RCC 7860 (cell line): Measurements from ENCODE around the gene ETNPPL.
"Not testable (repeated sequence)": the region's sequence is repeated elsewhere in the genome, so short reads cannot be mapped to it uniquely, and the experiment has no call there.

ENCODE experiments used
- DNase-seq: peaks from one replicate; pipeline ENCODE4 v3.0.0-alpha.2; 2015; ENCODE audit warnings: low spot score
- FAIRE-seq: peaks from 2 replicates; lab custom pipeline; 2012; peaks lifted over from hg19 to GRCh38; lab: Jason Lieb, UNC

Gene ETNPPL

GRCh38 chr4:108758498-108758897, 4.4 kb downstream of the ETNPPL start:
- DNase-seq: no peak
- FAIRE-seq: no peak

DNA sequence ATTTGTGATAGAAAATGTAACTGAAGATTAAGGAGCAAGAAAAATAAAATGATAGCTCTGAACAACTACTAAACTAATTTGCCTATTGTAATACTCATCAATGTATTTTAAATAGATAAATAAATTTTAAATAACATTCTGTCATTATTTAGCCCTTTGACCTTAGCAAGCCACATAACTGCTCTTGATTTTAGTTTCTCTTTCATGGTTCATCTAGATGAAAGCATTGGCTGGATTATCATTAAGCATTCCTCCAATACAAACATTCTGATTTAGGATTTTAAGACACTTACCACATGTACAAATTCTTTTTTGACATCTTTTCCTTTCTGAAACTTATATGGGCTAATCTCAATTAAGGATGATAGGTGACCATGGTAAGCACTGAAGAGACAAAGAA, 8.5 kb downstream of the ETNPPL start:
- no peak for DNase-seq
- no peak for FAIRE-seq

- DNase-seq (no peak), FAIRE-seq (no peak)
These were observed 11.5 kb downstream of the ETNPPL start for GRCh38 chr4:108751321-108751720.

- no peak for DNase-seq
- FAIRE-seq: no peak
These were observed 13.7 kb downstream of the ETNPPL start for GRCh38 chr4:108749119-108749518.

GRCh38 chr4:108746511-108746910, 16.3 kb downstream of the ETNPPL start:
- FAIRE-seq: no peak
- DNase-seq: no peak

DNA sequence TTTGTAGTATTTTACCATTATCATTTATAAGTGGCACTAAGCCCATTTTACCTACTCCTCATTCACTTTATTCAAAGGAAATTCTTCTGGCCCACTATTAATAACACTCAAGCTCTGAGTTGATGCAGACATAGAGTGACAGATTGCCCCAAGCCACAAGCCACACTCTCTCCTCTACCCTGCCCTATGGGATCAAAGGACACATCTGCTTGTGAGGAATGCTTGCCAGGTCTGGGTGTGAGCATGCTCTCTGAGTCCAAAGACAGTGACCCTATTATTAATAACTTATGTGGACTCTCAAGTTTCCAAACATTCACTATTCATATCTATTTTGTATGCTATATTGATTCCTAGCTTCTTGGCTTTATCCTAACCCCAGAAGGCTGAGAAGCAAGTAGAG, 18.5 kb downstream of the ETNPPL start:
- DNase-seq (no peak), FAIRE-seq (no peak)

DNA sequence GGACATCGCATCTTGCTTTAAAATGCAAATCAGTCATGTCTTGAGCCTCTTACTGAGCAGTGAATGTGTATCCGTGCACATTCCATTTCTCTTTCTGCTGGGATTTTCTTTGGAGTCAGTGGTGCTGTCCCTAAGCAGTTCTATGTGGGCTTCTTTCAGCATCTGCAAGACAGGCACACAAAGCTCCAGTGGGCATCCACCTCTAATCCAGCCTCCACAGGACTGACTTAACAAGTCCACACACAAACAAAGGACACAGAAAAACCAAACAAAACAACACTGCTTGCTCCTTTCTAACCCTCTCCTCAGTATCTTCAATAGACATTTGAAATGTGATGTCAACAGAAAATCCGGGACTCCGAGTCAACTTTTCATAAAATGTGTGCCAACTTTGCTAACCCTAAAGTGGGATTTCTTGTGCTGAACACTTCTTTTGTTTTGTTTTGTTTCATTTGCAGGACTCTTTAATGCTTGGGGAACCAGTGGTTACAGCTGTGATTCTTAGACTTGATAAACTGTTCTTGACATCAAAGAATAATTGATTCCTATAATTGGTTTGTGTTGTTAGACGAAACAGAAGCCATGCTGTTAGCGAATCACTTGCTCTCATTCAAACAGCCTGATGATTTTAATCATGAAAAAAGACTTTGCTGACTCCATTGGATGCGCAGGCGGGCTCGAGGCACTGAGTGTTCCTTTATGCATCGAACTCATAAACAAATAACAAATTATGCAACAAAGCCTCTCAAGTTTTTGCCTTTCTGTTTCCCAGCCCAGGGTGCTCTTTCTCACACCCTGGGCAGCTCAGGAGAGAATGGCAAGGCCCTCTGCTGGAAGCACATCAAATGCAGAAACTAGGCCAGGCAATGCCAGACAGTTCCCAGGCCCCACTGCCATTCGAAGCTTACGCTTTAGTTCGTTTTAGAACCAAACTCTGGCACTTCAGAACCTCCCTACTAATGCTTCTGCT, 20.1 kb downstream of the ETNPPL start:
- FAIRE-seq (no peak), DNase-seq (no peak)

DNA sequence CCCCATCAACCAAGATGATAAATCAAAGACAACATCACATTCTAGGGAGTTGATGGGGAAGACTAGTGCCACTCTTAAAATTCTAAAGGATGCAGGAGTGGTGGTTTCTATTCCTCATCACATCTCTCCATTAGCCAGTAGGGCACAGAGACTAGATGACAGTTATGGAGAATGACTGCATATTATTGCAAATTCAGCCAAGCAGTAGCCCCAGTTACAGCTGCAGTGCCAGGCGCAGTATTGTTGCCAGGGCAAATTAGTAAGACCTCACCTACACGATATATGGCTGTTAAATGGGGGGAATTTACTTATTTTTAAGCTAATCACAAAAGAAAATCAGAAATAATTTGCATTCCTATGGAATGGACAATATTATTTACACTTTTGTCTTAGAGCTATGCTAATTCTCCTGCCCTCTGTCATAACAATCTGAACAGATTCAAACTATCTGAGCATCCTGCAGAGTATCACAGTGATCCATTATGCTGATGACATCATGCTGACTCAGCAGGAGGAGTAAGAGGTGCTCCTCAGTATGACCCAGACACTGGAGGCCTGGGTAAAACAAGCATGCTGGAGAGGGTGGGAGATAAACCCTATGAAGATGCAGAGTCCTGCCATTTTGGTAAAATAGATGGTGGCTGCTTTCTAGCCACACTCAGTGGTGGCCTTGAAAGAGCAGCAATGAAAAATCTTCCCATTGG, 24.7 kb downstream of the ETNPPL start:
- no peak for DNase-seq
- FAIRE-seq: no peak

DNA sequence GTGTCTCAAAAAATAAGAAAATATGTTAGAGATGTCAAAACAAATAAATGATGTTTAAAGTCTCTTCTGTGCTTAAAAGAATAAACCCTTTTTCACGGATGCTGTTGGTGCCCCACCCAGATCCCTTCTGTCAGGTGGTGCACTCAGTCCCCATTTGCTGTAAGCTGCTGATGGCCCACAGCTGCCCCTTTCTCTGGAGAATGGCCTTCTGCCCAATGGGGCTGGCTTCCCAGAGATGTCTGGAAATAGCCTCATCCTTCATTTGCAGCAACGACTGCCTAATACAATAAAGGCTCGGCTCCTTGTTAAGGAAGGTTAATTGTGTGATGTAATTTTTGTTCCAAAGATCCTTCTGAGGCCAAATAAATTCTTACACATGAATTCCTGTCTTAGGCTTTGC, 31.8 kb downstream of the ETNPPL start:
- no peak for DNase-seq
- no peak for FAIRE-seq

DNA sequence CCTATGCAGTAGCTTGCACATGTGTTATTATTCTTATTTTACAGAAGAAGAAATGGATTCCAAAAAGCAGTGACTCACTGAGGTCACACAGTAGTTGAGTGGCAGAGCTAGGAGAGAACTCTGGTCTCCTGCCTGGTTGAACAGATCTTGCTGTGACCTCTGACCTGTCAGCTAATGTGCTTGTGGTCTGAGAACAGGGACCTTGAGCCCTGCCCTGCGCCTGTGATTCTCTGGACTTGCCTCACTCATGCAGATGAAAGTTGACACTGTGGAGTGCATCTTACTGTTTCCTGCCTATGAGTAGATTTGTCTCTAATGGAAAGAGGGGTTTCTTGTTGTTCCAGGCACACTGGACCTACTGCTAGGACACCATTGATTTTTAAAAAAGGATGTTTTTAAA, 32.3 kb downstream of the ETNPPL start:
- FAIRE-seq: no peak

GRCh38 chr4:108729731-108730130, 33.1 kb downstream of the ETNPPL start:
- DNase-seq (no peak), FAIRE-seq (no peak)

More for the DNA sequence above, 32.3 kb downstream of the ETNPPL start:
- DNase-seq: peak; percentile 1

DNA sequence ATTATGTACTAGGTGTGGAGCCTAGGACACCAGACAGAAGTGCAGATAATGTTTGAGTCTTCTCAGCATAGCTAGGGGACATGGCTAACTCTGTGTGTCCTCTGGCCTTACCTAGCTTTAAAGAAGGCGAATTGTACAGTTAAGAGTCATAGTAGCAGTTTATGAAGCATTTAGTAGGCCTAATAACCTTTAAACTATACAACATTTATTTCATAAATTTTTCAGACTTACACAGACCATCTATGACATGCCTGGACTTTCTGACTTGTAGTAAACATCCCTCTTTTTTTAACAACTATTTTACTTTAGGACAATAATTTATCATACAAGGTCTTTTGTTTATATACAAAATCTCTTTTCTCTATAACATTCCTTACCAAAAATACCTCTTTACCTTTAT, 37.4 kb downstream of the ETNPPL start:
- FAIRE-seq (no peak), DNase-seq (no peak)

- FAIRE-seq (no peak), DNase-seq (no peak)
These were observed 45.5 kb downstream of the ETNPPL start for GRCh38 chr4:108717386-108717785.

DNA sequence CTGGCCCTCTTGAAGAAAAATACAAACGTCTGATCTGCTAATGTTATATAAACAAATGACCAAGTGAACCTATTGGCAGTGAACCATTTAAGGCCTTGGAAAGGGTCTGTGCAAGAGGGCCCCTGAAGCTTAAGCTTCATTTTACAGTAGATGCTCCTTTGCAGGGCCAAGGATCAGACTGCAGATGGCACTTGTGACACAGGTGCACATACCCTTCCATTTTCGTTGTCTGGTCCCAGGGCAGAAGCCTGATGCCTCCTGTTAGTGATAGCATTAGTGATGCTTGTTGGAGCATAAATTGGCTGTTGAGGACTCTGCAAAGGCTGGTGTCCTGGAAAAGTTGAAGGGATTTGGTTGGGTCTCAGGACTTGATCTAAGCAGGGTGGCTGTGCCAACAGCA, 46.5 kb downstream of the ETNPPL start:
- FAIRE-seq: no peak
- DNase-seq: no peak

- DNase-seq (no peak), FAIRE-seq (no peak)
These were observed 48.0 kb downstream of the ETNPPL start for GRCh38 chr4:108714880-108715279.

GRCh38 chr4:108710578-108710977, 52.3 kb downstream of the ETNPPL start:
- FAIRE-seq, DNase-seq: not testable (repeated sequence)

DNA sequence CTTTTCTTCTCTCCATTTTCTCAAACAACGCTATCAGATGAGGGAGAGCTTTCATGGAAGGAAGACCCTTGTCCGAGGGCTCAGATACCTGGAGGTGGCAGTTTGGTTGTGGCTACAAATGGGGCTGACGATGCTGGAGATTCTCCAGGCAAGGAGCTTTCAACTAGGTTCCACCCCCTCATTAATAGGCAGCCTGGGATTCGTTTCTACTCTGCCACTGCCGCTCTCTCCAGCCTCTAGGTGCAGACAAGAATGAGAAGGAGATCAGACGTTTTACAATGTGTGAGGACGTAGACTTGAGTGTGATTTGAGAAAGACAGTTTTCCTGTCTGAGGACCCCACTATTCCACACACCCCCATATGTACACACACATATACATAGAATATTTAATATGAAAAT, 53.1 kb downstream of the ETNPPL start:
- FAIRE-seq (no peak), DNase-seq (no peak)

DNA sequence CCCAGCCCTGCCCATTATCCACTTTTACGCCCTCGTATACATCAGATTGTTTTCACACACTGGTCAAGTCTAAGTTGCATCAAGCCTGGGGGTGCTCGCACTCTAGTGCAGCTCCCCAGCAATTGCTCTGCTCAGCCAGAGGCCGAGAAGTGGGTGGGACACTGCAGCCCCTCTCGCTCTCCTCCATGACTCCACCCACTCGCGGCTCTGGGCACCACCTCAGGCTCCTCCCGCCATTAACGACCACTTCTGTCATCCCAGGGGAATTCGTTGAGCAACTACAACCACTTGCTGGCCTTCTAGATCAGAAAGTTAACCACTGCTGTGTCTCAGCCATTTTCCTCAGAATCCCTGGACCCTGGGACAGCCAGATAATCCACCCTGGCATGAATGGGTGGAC, 53.6 kb downstream of the ETNPPL start:
- no peak for DNase-seq
- FAIRE-seq: no peak

GRCh38 chr4:108706289-108706688, 56.6 kb downstream of the ETNPPL start:
- DNase-seq: no peak
- FAIRE-seq: no peak

- DNase-seq: no peak
- no peak for FAIRE-seq
These were observed 58.9 kb downstream of the ETNPPL start for GRCh38 chr4:108703966-108704365.

DNA sequence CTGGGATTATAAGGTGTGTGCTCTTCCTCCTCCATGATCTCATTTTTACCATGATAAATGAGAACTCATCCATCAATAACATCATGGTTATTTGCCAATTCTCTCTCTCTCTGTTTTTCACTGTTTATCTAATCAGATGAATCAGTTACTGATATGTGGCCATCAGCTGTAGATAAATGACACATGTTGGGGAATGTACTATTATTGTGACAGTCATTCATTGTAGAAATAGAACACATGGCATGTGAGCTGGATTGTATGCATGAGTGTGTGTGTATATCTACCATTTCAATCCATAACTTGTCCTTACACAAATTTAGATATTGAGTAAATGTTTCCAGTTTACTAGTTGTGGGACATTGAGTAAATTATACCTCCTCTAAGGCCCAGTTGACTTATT, 59.5 kb downstream of the ETNPPL start:
- DNase-seq (no peak), FAIRE-seq (no peak)

DNA sequence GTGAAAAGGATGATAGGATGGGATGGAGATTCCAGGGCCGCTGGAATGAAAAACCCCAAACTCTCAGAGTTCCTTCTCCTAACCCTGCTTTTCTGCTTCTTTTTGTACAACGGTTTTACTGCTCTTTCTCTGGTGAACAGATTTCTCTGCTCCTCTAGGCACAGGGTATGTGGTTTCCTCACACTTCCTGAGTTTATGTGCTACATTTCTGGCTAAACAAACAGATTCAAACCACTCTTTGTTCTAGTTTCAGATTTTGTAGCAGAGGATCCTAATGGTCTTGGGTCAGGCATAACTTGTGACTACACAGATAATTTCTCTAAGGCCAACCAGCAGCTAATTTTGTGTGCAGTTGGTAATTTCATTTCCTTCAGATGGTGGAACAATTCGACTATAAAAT, 59.9 kb downstream of the ETNPPL start:
- FAIRE-seq (no peak), DNase-seq (no peak)
